ENCODE data around the gene MICALL2. TPM values are rescaled to one million over a fixed set of nuclear protein-coding genes. Genes with fewer than 3 reads are reported as not detected.

MICALL2 gene
- total RNA-seq, 1 donor from 2014 or later: 19.7 TPM

DNA sequence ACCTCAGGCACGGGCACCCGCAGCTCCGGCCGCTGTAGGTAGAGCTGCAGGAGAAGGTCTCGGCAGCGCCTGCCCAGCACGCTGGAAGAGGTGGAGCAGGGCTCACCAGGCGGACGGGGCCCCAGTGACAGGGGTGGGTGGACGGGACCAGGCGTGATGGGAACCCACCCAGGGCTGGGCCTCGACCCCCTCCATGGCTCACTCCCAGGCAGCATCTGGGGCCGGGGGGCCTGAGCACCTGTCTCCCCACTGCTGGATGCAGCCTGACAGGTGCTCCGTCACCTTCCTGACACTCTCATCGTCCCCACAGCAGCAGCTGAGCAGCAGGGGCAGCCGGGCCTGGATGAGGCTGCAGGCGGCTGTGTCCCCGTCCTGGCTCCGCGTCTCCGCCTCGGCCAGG lies 16.7 kb upstream of the MICALL2 start:
- no peak for DNase-seq (ENCODE audit: low spot score)
- intact Hi-C loops (cut with DNase I): loop anchor here (2.0 to 10.0 kb wide), 2 partner anchors 251 to 281 kb away; no protein-coding TSS in a partner anchor

DNA sequence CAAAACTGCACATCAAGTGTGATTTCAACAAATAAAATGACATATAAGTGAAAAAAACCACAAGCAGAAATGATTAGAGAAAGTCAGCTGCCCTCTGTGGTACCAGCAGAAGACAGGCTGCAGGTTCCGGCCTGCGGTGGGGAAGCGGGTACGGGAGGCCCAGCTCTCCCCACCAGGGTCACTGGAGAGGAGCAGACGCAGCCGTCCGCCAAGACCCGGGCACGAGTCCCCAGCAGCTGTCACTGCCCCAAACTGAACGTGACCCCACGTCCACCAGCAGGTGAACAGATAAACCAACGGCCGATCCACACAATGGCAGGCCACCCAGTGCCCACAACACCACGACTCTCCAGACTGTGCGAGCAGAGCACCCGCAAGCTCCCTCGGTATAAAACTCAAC lies 16.1 kb upstream of the MICALL2 start:
- intact Hi-C loops (cut with DNase I): loop anchor here (2.0 to 10.0 kb wide), 2 partner anchors 251 to 281 kb away; no protein-coding TSS in a partner anchor
- DNase-seq (ENCODE audit: low spot score): no peak

DNA sequence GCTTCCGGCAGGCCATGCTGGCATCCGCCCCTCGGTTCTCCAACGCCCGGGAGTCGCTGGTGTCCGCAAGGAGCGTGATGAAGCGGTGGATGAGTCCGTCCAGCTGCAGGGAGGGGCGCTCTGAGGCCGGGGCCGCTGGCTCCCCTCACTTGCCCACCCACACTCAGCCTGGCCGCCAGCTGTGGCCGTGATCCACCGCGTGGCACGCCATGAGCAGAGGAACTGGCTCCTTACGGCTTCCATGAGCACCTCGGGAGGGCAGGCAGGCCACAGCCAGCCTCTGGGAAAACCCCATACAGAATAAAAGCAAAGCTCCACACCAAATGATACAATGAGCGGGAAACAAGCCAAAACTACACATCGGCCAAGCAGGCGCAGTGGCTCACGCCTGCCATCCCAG lies 15.5 kb upstream of the MICALL2 start:
- intact Hi-C loops (cut with DNase I): loop anchor here (2.0 to 10.0 kb wide), 3 partner anchors 42 to 280 kb away; no protein-coding TSS in a partner anchor
- DNase-seq (ENCODE audit: low spot score): no peak

DNA sequence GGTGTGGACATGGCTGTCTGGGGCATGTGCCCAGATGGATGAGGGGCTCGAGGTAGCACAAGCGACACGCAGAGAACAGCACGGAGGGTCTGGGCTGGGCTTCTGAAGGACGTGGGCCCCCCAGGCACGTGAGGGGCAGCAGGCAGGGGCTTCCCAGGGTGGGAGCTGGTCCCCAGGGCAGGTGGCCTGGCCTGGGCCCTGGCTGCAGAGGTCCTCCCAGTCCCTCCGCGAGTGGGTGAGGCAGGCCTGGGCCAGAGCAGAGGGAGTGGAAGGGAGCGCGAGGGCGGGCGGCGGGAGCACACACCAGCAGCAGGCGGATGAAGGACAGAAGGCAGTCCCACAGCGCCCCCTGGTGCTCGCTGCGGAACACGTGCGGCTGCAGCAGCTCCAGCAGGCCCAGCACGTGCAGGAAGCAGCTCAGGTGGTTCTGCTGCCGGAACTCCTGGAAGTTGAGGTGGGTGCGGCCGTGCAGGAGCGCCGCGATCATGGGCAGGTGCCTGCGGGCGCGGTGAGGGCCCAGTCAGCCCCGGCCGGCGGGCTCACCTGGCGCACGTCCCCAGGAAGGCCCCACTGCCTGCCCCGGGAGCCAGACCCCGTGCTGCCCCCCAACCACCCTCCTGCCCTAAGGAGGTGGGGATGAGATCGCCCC lies 14.7 kb upstream of the MICALL2 start:
- intact Hi-C loops (cut with DNase I): loop anchor here (2.0 to 10.0 kb wide), 3 partner anchors 42 to 279 kb away; no protein-coding TSS in a partner anchor
- peak; percentile 93 for DNase-seq (ENCODE audit: low spot score)

DNA sequence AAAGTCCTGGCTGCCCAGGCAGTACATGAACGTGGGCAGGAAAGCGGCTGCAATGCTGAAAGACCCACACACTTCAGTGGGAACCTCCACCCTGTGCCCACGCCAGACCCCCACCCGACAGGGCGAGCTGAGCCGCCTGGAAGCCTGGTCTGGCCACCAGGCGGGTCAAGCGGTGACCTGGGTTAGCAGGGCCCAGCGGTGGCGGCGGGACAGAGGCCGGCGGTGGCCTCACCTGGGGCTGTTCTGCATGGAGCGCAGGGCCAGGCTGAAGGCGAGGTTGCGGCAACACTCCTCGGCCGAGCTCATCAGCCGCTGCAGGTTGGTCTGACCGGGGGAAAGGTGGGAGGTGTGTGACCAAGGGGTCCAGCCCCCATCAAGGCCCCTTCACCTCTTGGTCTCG lies 11.6 kb upstream of the MICALL2 start:
- no peak for DNase-seq (ENCODE audit: low spot score)
- intact Hi-C loops (cut with DNase I): loop anchor here (5.0 to 10.0 kb wide), 2 partner anchors 39 to 276 kb away; no protein-coding TSS in a partner anchor

DNA sequence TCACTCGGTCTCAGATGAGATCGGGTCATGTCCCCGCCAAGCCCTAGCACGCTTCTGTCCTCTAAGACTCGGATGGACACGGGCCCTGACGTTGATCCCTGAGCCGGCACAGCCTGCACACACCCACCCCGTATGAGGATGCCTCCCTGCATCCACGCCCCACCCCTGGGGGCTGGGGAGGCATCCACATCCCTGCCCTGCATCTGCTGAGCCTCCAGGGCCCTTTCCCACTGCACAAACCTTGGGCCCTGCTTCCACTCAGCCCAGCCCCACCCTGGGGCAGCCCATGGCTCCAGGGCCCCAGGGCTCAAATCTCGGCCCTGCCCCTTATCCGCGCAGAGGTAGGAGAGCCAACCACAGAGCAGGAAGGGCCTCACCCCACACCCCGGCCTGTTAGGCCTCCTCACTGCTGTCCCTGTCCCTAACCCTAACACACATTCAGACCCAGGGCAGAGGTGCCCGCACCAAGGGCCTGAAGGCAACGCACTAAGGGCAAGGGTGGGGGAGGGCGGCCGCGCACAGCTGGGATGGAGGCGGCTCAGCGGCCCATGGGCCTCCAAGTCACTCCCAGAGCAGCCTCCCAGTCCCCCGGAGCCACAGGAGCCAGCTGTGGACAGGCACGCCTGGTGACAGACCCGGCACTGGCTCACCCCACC lies 9.5 kb upstream of the MICALL2 start:
- DNase-seq (ENCODE audit: low spot score): no peak
- intact Hi-C loops (cut with DNase I): no loop called here

GRCh38 chr7:1468203-1468602 lies 8.9 kb upstream of the MICALL2 start:
- intact Hi-C loops (cut with DNase I): no loop called here
- DNase-seq (ENCODE audit: low spot score): no peak

DNA sequence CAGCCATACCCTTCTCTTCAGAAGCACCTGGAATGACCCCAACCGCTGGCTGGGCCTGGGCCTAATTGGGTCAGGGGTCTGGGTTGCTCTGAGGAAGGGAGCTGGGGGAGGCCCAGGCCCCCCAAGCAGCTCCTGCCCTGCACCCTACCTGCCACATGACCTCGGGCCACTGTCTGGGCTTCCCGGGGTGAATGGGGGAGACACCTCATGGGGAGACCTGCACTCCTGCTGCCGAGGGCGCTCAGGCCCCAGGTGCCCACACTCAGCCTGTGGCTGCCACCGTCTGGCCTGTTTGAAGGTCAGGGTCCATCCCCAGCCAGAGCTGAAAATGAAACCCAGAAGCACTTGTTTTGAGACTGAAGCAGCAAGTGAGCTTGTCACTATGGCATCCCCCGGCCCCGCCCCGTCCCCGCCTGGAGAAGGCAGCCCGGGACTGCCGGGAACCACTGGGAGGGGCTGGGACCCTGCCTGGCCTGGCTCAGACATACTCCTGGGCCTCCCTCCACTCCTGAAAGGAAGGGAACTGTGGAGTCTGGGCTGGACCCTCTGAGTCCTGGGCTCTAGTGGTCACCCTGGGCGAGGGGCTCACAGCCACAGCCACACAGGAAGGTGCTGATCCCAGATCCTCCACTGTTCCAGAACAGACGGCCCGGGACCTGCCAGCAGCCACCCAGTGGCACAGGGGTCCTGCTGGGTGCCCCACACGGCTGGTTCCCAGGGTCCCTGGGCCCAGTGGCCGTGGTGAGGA lies 7.4 kb upstream of the MICALL2 start:
- DNase-seq (ENCODE audit: low spot score): peak; percentile 92
- intact Hi-C loops (cut with DNase I): no loop called here

DNA sequence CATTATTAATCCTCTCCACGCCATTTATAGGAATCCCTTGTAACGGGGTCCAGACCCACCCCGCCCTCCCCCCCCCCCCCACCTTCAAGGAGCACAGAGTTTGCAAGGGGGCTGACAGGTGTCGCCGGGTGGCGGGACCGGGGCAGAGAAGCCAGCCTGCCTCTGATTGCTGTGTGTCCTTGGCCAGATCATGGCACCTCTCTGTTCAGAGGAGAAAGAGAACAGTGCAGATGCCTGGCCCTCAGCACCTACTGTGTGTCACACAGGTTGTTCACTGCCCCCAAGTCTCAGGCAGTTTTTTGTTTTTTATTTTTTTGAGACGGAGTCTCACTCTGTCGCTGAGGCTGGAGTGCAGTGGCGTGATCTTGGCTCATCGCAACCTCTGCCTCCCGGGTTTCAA lies 5.4 kb upstream of the MICALL2 start:
- intact Hi-C loops (cut with DNase I): no loop called here
- no peak for DNase-seq (ENCODE audit: low spot score)

- no peak for DNase-seq (ENCODE audit: low spot score)
- intact Hi-C loops (cut with DNase I): no loop called here
Observed at GRCh38 chr7:1463676-1464223, 4.5 kb upstream of the MICALL2 start.

DNA sequence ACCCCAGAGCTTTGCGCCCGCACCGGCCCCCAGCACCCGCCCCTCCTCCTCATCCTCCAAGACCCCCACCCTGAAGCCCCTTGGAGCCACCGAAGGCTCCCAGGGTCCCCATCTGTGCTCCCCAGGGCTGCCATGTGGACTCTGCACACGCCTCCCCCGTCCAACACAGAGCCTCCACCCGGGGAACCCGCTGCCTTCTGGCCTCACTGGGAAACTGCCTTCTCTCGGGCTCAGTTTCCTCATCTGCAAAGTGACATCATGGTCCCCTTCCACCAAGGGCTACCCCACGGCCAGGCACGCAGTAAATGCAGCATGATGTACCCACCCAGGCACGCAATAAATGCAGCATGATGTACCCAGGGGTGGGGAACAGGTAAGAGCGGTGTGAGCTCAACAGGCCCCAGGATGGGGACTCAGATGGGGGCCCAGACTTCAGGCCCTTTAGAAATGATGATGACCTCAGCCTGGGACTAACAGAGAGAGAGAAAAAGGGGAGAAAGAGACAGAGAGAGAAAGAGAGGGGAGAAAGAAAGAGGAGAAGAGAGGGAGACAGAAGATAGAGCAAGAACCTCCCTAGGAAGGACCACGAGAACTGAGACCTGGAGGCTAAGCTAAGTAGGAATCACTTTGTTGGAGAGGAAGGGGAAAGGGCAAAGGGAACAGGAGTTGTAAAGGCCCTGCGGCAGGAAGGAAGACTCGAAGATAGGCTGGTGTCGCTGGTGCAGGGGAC lies 2.5 kb upstream of the MICALL2 start:
- intact Hi-C loops (cut with DNase I): no loop called here
- no peak for DNase-seq (ENCODE audit: low spot score)

DNA sequence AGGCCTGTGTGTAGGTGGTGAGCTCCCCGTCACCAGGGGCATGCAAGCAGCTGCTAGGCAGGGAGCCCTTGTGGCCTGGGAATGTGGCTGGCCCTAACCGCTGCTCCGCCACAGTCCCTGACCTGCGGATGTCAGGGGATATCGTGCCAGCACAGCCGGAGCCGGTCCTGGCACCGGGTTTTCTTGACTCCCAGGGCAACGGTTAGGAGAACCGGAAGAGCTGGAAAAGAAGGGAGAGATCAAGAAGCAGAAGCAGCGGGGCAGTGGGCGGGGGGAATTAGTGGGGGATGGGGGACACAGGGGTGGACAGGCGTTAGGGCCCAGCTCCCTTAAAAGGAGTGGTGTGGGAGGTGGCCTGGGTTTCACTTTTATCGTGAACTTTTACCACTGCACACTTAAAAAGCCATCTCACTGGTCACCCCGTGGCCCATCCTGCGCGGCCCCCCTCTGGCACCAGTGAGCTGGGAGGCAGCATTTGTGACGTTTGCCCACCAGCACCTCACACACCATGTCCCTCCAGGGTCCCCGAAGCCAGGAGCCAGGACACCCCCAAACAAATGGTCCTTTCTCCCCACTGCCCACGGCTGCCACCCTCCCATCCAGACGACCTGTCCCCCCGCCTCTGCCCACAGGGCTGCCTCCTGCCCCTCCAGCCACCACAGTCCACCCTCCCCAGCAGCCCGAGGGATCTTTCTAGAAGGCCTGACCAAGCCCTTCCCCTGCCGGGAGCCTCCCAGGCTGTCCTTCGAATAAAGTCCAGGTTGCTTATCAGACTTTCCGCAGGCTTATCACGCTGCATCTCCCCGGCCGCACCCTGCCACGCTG lies 1.8 kb upstream of the MICALL2 start:
- peak; percentile 82 for DNase-seq (ENCODE audit: low spot score)
- intact Hi-C loops (cut with DNase I): no loop called here

DNA sequence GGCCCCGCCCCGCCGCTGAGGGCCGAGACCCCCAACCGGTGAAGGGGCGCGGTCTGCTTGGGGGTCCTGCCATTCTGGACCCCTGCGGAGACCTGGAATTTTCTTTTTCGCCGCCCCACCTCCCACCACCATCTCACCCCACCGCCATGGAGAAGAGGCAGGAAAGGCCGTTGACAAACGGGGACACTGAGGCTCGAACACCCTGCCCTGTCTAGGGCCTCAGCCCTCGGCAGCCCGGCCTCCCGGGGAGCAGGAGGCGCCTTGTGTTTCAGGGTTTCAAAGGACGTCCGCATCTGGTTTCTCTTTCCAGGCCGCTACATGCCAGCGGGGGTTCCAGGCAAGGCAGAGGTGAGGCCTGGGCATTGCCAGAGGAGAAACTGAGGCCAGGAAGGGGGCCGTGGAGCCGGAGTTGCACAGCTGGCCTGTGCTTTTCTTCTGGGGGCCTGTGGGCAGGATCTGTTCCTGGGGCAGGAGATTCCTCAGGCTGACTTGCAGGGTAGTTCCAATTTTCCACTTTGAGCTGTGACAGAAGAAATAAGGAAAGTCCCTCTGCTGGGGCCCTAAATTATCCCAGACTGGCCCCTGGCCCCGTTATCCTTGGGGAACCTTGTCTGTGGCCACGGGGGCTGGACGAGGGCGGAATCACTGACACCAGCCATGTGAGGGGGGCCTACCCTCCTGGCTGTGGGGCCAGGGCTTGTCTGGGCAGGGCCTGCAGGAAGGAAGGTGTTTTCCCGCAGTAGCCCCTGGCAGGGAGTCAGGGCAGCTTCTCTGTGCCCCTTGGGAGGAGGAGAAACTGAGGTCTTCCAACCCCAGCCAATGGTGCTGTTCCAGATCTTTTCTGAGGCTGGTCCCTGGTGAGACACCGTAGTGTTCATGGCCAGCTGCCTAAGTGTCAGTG lies 900 bp upstream of the MICALL2 start:
- DNase-seq (ENCODE audit: low spot score): no peak
- intact Hi-C loops (cut with DNase I): no loop called here

DNA sequence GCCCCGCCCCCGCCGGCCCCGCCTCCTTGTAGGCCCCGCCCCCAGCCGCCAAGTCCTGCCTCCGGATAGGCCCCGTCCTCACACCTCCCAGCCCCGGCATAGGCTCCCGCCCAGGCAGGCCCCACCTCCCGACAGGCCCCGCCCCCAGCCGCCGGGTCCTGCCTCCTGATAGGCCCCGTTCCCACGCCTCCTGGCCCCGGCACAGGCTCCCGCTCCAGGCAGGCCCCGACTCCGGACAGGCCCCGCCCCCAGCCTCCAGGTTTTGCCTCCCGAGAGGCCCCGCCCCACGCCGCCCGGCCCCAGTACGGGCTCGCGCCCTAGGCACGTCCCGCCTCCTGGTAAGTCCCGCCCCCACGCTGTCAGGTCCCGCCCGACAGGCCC lies 232 bp upstream of the MICALL2 start:
- intact Hi-C loops (cut with DNase I): no loop called here
- DNase-seq (ENCODE audit: low spot score): peak; percentile 100

DNA sequence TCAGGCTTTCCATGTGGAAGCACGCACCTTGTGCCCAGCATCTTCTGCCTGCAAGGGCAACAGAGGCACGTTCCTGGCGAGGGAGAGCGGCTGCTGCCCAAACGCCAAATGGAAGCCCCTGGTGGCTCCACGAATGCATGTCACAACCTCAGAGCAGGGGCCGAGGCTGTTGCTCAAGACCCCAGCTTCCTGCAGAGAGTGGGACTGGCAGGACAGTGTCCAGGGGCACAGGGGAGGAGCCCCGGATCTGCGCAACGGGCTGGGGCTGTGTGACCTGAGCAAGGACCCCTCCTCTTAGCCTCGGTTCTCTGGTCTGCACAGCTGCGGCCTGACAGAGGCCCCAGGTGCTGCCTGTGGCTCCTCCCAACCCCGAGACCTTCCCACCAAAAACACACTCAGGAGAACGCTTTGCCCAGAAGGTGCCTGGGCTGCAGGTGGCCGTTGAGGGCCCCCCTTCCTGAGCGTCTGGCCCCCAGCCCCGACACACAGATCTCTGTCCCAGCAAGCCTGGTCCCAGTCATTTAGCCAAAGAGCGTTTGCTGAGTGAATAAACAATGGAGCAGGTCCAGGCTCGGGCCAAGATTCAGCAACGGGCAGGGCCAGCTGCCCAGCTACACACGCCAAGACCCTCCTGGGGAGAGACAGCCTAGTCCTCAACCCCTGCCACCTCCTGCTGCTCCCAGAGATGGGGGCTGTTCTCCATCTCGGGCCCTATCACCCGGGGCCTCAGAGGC lies 1.2 kb downstream of the MICALL2 start:
- no peak for DNase-seq (ENCODE audit: low spot score)
- intact Hi-C loops (cut with DNase I): no loop called here

GRCh38 chr7:1457059-1457948 lies 2.0 kb downstream of the MICALL2 start:
- DNase-seq (ENCODE audit: low spot score): no peak
- intact Hi-C loops (cut with DNase I): no loop called here
